Spleen (tissue), 7 donors: ENCODE measurements around the gene MPST.

Experiments
- CTCF ChIP-seq, 11 experiments: fragments of 200-600 bp in 7 of 11; fragments of 450-650 bp in 4 of 11; sonication (generic) in 4 of 11; IDR thresholded peaks in 8 of 11; conservative IDR thresholded peaks in 3 of 11; 1 replicate in 7 of 11; 2 replicates in 4 of 11; pipeline versions ENCODE4 v1.4.0 to v1.8.0; 2016 to 2021; ENCODE audit warnings: antibody characterized with exemption in 11 of 11, inconsistent platforms in 4 of 11, mild to moderate bottlenecking in 1 of 11
- POLR2A ChIP-seq, 3 donors: fragments of 450-650 bp; IDR thresholded peaks; one replicate each; pipeline ENCODE4 v1.5.1; 2017; ENCODE audit warnings: antibody characterized with exemption in 3 of 3, mild to moderate bottlenecking in 1 of 3
- POLR2AphosphoS5 ChIP-seq, 3 donors: sonication (generic); formaldehyde crosslinking; IDR thresholded peaks; one replicate each; pipeline ENCODE4 v1.5.1; 2017; ENCODE audit warnings: antibody characterized with exemption in 3 of 3
- donor health status: DM: no; HTN: no; CAD: no; lungs with moderate emphysema.
- donor health status: DM: no; HTN: no; CAD: no.
- donor health status: DM: no; HTN: no; CAD: no.

DNA sequence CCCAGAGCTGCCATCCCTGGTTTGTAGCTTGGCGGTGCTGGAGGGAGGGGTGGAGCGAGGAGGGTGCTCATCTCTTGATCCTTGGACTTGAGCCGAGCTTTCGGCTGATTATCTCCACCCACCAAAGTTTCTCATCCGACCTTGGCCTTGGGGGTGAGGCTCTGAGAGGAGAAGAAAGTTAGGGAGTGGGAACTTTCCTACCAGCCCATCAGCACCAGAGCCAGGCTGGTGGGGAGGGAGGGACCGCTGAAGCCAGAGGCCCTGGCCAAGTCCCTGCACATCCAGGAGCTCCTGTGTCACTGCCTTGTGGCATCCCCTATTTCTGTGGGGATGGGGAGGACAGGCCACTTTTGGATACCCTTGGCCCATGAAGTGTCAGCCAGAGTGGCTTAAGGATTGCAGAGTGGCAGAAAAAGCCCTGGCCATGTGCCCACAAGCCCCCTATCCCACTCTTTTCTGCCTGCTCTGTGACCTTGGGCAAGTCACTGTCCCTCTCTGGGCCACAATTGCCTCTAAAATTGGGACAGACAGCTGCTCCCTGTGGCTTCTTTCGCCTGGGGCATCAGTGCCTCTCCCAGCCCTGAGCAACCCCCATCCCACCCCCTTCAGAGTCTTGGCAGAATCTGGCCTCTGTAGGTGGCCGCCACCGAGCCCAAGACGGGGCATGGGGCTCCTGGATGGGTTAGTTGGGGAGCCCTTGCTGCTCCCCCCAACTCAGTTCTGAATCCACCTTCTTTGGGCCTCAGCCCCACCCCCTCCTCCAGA, 42.3 kb downstream of the MPST start:
- TF ChIP-seq CTCF (IDR thresholded peaks at IDR 0.05 in 8 of 11, conservative IDR thresholded peaks at IDR 0.05 in 3 of 11) (no peak), POLR2AphosphoS5 (IDR thresholded peaks at IDR 0.05) (no peak), POLR2A (IDR thresholded peaks at IDR 0.05) (no peak)
